Mesothelial cell of epicardium (in vitro differentiated cells): Measurements from ENCODE around the gene ZCCHC14. TPM values are rescaled to one million over a fixed set of nuclear protein-coding genes. Genes with fewer than 3 reads are reported as not detected.

Experiments used
- DNase-seq, 2 experiments: peaks; one replicate each; pipeline ENCODE4 v3.0.0; 2021; ENCODE audit warnings: low spot score in 2 of 2; ENCODE audit not compliant: unreplicated experiment in 2 of 2
- H3K27ac Mint-ChIP-seq: 2 replicates; pipeline ENCODE4 v1.8.0; 2021; ENCODE audit warnings: mixed read lengths
- H3K27me3 Mint-ChIP-seq: 2 replicates; pipeline ENCODE4 v1.8.0; 2021; ENCODE audit warnings: low read depth, mixed read lengths
- H3K36me3 Mint-ChIP-seq: 2 replicates; pipeline ENCODE4 v1.8.0; 2021; ENCODE audit warnings: mixed read lengths
- H3K4me1 Mint-ChIP-seq: 2 replicates; pipeline ENCODE4 v1.8.0; 2021; ENCODE audit warnings: mixed read lengths
- H3K4me3 Mint-ChIP-seq: 2 replicates; pipeline ENCODE4 v1.8.0; 2021; ENCODE audit warnings: mild to moderate bottlenecking, moderate library complexity, mixed read lengths
- H3K9me3 Mint-ChIP-seq: 2 replicates; pipeline ENCODE4 v1.8.0; 2021; ENCODE audit warnings: mixed read lengths
- CTCF ChIP-seq: fragments of 200-600 bp; sonication (generic); IDR thresholded peaks from one replicate; pipeline ENCODE4 v1.5.0; 2021; ENCODE audit warnings: antibody characterized with exemption; ENCODE audit not compliant: unreplicated experiment
- total RNA-seq: library from RNA; stranded (reverse); gene quantifications from 3 replicates; pipeline ENCODE4 v1.2.1, GENCODE V29; 2021

ZCCHC14 gene
- total RNA-seq, 1 donor from 2014 or later: 37.3 TPM

- no peak for DNase-seq
- no peak for TF ChIP-seq CTCF
- H3K4me3 Mint-ChIP-seq: no peak overlapping the region
- peaks cover 8% of the 10 kb centered on the region for H3K36me3 Mint-ChIP-seq
- peaks cover 6% of the 10 kb centered on the region for H3K4me1 Mint-ChIP-seq
- H3K9me3 Mint-ChIP-seq: no peaks in the 10 kb centered on the region
- H3K27me3 Mint-ChIP-seq: no peaks in the 10 kb centered on the region
- no peak overlapping the region for H3K27ac Mint-ChIP-seq
Observed at GRCh38 chr16:87369796-87370719, 122.8 kb downstream of the ZCCHC14 start.

- no peaks in the 10 kb centered on the region for H3K9me3 Mint-ChIP-seq
- TF ChIP-seq CTCF: no peak
Observed at GRCh38 chr16:87369117-87369765, 123.6 kb downstream of the ZCCHC14 start.

GRCh38 chr16:87368029-87368770 lies 124.6 kb downstream of the ZCCHC14 start:
- H3K4me3 Mint-ChIP-seq: no peak overlapping the region
- H3K9me3 Mint-ChIP-seq: no peaks in the 10 kb centered on the region
- no peak for DNase-seq
- no peak for TF ChIP-seq CTCF
- peaks cover 21% of the 10 kb centered on the region for H3K4me1 Mint-ChIP-seq
- H3K27ac Mint-ChIP-seq: no peak overlapping the region
- H3K27me3 Mint-ChIP-seq: no peaks in the 10 kb centered on the region
- H3K36me3 Mint-ChIP-seq: peaks cover 7% of the 10 kb centered on the region

More at GRCh38 chr16:87369117-87369765, 123.6 kb downstream of the ZCCHC14 start:
- Mint-ChIP-seq H3K4me1 (peaks cover 11% of the 10 kb centered on the region), H3K27ac (no peak overlapping the region), H3K36me3 (peaks cover 8% of the 10 kb centered on the region), H3K4me3 (no peak overlapping the region), H3K27me3 (no peaks in the 10 kb centered on the region)
- no peak for DNase-seq

- no peaks in the 10 kb centered on the region for H3K9me3 Mint-ChIP-seq
- H3K27ac Mint-ChIP-seq: no peak overlapping the region
- peaks cover 21% of the 10 kb centered on the region for H3K4me1 Mint-ChIP-seq
- peaks cover 7% of the 10 kb centered on the region for H3K36me3 Mint-ChIP-seq
- no peaks in the 10 kb centered on the region for H3K27me3 Mint-ChIP-seq
- no peak for DNase-seq
- TF ChIP-seq CTCF: no peak
- H3K4me3 Mint-ChIP-seq: no peak overlapping the region
Observed at GRCh38 chr16:87367529-87367928, 125.3 kb downstream of the ZCCHC14 start.

- Mint-ChIP-seq H3K27ac (no peak overlapping the region), H3K36me3 (peaks cover 7% of the 10 kb centered on the region), H3K4me3 (no peak overlapping the region), H3K9me3 (no peaks in the 10 kb centered on the region), H3K27me3 (no peaks in the 10 kb centered on the region), H3K4me1 (peaks cover 21% of the 10 kb centered on the region)
- DNase-seq: no peak
- no peak for TF ChIP-seq CTCF
Observed at GRCh38 chr16:87366930-87367329, 125.9 kb downstream of the ZCCHC14 start.
